ENCODE results near the gene AQP10. TPM values are rescaled to one million over a fixed set of nuclear protein-coding genes. Genes with fewer than 3 reads are reported as not detected.
"Not testable (repeated sequence)": the region's sequence is repeated elsewhere in the genome, so short reads cannot be mapped to it uniquely, and the experiment has no call there.

AQP10 gene
- total and polyA plus RNA-seq, 8 donors, result 0.07 to 0.09 TPM; not detected in 6

DNA sequence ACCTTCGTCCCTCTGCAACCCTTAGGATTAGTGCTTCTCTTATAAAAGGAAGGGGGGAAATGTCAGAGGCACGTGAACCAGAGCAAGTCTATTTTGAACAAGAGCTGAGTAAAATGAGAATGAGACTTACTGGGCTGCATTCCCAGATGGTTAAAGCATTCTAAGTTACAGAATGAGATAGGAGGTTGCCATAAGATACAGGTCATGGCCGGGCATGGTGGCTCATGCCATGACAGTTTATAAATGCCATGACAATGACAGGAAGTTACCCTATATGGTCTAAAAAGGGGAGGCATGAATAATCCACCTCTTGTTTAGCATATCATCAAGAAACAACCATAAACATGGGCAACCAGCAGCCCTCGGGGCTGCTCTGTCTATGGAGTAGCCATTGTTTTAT lies 2.5 kb upstream of the AQP10 start:
- H3K4me1 ChIP-seq, result no peaks in the 10 kb centered on the region
- DNase-seq (no peak), FAIRE-seq (no peak), ATAC-seq (no peak)
- no peaks in the 10 kb centered on the region for H3K27me3 ChIP-seq
- no peaks in the 10 kb centered on the region for H3K36me3 ChIP-seq
- WGBS, 2 donors, result 62 to 74% methylated on average over 4 of the region's 4 CpGs
- H3K9me3 ChIP-seq, result no peaks in the 10 kb centered on the region
- intact Hi-C loops (cut with DNase I), result no loop called here
- TF ChIP-seq CTCF (IDR thresholded peaks at IDR 0.05), result no peak
- H3K4me3 ChIP-seq, result no peak overlapping the region
- H3K27ac ChIP-seq, result no peak overlapping the region

DNA sequence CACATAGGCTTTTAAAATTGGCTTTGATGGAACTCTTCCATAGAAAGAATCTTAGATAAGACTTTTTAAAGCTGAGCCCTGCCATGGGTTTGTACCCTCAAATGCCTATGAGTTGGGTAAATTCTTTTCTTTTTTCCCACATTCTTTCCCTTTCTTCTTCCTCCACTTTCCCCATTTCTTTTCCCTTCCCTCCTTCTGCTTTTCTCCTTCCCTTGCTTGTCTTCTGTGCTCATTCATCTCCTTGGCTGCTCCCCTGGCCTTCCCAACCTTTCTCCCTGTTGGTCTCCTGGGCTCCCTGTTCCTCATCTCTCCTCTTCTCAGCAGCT lies 679 bp downstream of the AQP10 start:
- intact Hi-C loops (cut with DNase I); H3K4me1 ChIP-seq; H3K27me3 ChIP-seq; H3K4me3 ChIP-seq; DNase-seq; H3K9me3 ChIP-seq; FAIRE-seq; ATAC-seq; H3K36me3 ChIP-seq; H3K27ac ChIP-seq: not testable (repeated sequence)

GRCh38 chr1:154323493-154323892 lies 2.6 kb downstream of the AQP10 start:
- H3K4me3 ChIP-seq, result no peak overlapping the region
- no peaks in the 10 kb centered on the region for H3K36me3 ChIP-seq
- peak in 1 of 6 donors; percentile 47 for DNase-seq
- no peaks in the 10 kb centered on the region for H3K27me3 ChIP-seq
- intact Hi-C loops (cut with DNase I), result no loop called here
- FAIRE-seq, result no peak
- H3K27ac ChIP-seq, result no peak overlapping the region
- peaks cover 0 to 16% (median 0%) of the 10 kb centered on the region in 3 donors for H3K4me1 ChIP-seq
- WGBS, 2 donors, result 60 to 70% methylated on average over 7 of the region's 7 CpGs
- ATAC-seq, result no peak
- H3K9me3 ChIP-seq, result no peaks in the 10 kb centered on the region
- no peak for TF ChIP-seq CTCF (IDR thresholded peaks at IDR 0.05)

GRCh38 chr1:154324241-154324640 lies 3.3 kb downstream of the AQP10 start:
- 68 to 79% methylated on average over 2 of the region's 2 CpGs for WGBS, 2 donors
- Histone ChIP-seq H3K36me3 (no peaks in the 10 kb centered on the region), H3K4me1 (peaks cover 0 to 16% (median 4%) of the 10 kb centered on the region in 3 donors), H3K9me3 (no peaks in the 10 kb centered on the region), H3K27ac (no peak overlapping the region), H3K4me3 (no peak overlapping the region), H3K27me3 (no peaks in the 10 kb centered on the region)
- no peak for DNase-seq
- no peak for ATAC-seq
- intact Hi-C loops (cut with DNase I), result no loop called here
- FAIRE-seq, result no peak
- TF ChIP-seq CTCF (IDR thresholded peaks at IDR 0.05), result no peak

- DNase-seq, result peak; percentile 58 to 88 (median 77)
- Histone ChIP-seq H3K27me3 (no peaks in the 10 kb centered on the region), H3K4me3 (peak within 1 kb of the TSS; percentile 45 to 62 (median 54)), H3K9me3 (no peaks in the 10 kb centered on the region), H3K4me1 (peaks cover 0 to 16% (median 4%) of the 10 kb centered on the region in 3 donors), H3K36me3 (no peaks in the 10 kb centered on the region), H3K27ac (peak within 1 kb of the TSS in 2 of 4 donors; percentile 52 to 53)
- WGBS, 2 donors, result 0 to 1% methylated on average over 48 to 56 of the region's 56 CpGs
- intact Hi-C loops (cut with DNase I), result no loop called here
- TF ChIP-seq CTCF (IDR thresholded peaks at IDR 0.05), result peak; percentile 81 to 88 (median 86)
- peak; percentile 54 to 80 (median 73) for ATAC-seq
- no peak for FAIRE-seq
These were observed 4.0 kb downstream of the AQP10 start, which contains the start of gene ATP8B2 for GRCh38 chr1:154324669-154325582. TSS of gene ATP8B2 (plus strand) at chr1:154325525. CDS start at chr1:154328142, 2,617 bp downstream.

Measured in pancreas (tissue), 10 donors.